SK-N-MC (cell line): Measurements from ENCODE around the gene TKT.

Source experiments
- EZH2 ChIP-seq: fragments of 200-600 bp; sonication (generic); IDR thresholded peaks from one replicate; pipeline ENCODE4 v1.6.1; 2017; ENCODE audit warnings: antibody characterized with exemption
- POLR2AphosphoS5 ChIP-seq: IDR thresholded peaks from 2 replicates; pipeline ENCODE4 v1.6.1; 2012; ENCODE audit warnings: mild to moderate bottlenecking, low read depth, low read length, borderline replicate concordance

- TF ChIP-seq EZH2: no peak
- TF ChIP-seq POLR2AphosphoS5: no peak
Measured at GRCh38 chr3:53247619-53248018, 8.2 kb downstream of the TKT start.
